ENCODE data around the gene SCUBE1. TPM values are rescaled to one million over a fixed set of nuclear protein-coding genes. Genes with fewer than 3 reads are reported as not detected.

Gene SCUBE1
- total RNA-seq, 2 donors from 2014 or later = 3.8 to 5.8 TPM

DNA sequence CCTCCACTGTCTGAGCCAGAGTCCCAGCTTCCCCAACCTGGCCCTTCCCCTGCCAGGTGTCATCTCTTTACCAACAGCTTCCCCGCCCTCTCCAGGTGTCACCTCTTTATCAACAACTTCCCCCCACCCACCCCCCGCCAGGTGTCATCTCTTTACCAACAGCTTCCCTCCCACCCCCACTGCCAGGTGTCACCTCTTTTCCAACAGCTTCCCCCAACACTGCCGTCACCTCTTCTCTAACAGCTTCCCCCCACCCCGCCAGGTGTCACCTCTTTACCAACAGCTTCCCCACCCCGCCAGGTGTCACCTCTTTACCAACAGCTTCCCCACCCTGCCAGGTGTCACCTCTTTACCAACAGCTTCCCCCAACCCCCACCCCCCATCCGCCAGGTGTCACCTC is 126.4 kb downstream of the SCUBE1 start:
- no peak for DNase-seq
- intact Hi-C loops (cut with DNase I, micrococcal nuclease) = no loop called here
- ATAC-seq = no peak

DNA sequence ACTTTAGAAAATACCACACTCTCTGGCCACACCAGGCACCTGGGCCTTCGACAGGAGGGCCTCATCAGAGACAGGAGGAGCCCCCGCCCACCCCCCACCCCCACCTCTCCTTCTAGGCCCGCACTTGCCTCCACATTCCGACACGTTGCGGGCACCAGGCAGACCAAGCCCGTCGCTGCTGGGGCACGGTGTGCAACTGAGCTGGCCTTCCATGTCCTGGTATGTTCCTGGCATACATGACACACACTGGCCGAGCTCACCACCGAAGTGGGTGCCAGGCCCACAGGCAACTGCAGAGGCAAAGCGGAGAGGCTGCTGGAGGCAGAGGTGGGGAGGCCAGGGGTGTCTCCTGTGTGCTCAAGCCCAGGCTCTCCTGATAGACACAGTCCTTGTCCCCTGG is 129.2 kb downstream of the SCUBE1 start:
- intact Hi-C loops (cut with DNase I, micrococcal nuclease) = no loop called here
- ATAC-seq (no peak), DNase-seq (no peak)

DNA sequence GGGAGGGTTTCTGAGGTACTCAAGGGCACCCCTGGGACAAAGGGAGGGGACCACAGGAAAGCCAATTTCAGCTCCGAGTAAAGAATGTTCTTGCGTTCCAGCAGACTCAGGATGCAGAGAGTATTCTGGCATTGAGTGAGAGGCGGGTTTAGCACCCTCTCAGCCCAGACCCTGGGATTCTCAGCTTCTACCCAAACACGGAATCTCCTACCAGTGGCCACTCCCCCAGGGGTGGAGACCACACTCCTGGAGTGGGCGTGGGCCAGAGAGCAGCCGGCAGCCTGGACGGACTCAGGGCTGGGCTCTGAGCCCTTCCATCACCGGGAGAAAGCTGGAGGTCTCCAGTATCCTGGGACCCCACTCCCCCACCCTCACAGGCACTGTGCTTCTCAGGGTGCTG is 130.1 kb downstream of the SCUBE1 start:
- intact Hi-C loops (cut with DNase I, micrococcal nuclease) = no loop called here
- no peak for DNase-seq
- no peak for ATAC-seq

DNA sequence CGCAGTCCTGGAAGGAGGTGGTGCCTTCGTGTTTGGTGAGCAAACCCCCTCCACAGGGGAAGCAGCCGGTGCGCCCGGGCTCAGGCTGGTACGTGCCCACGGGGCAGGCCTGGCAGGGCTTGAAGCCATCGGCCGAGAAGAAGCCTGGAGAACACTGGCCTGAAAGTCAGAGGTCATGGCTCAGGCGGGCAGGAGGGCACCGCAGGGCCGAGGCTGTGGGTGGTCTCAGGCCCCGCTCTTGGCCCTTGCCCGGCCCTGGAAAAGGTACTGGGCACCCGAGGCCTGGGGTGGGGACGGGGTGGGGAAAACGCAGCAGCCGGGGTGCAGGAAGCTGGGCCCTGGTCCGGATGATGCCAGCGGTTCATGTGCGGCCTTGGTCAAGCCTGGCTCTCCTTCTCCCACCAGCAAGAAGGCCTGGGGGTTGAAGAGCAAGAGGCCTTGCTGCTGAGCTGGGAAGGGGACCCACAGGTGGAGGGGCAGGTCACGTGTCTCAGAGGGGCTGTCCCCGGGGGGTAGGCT is 130.7 kb downstream of the SCUBE1 start:
- DNase-seq (no peak), ATAC-seq (no peak)
- intact Hi-C loops (cut with DNase I, micrococcal nuclease) = no loop called here

DNA sequence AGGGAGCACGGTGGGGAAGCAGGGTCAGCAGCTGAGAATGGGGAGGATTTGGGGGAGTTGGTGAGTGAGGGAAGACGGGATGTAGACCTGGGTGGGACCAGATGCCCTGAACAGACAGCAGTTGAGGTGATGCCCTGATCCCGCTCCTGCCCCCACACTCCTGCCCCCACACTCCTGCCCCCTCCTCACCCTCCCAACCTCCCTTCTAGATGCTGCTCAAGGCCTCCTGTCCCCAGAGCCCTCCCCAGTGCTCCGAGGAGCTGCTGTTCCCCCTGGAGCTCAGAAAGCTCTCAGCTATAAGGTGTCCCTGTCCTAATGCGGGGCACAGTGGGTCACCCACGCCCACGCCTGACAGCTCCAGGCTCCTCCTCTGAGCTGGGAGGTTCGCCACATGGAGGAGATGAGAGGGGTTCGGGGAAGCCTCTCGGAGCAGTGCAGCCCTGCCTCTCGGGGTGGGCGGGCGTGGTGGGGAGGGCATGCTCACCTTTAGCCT is 131.2 kb downstream of the SCUBE1 start:
- no peak for DNase-seq
- no peak for ATAC-seq
- intact Hi-C loops (cut with DNase I, micrococcal nuclease) = no loop called here

DNA sequence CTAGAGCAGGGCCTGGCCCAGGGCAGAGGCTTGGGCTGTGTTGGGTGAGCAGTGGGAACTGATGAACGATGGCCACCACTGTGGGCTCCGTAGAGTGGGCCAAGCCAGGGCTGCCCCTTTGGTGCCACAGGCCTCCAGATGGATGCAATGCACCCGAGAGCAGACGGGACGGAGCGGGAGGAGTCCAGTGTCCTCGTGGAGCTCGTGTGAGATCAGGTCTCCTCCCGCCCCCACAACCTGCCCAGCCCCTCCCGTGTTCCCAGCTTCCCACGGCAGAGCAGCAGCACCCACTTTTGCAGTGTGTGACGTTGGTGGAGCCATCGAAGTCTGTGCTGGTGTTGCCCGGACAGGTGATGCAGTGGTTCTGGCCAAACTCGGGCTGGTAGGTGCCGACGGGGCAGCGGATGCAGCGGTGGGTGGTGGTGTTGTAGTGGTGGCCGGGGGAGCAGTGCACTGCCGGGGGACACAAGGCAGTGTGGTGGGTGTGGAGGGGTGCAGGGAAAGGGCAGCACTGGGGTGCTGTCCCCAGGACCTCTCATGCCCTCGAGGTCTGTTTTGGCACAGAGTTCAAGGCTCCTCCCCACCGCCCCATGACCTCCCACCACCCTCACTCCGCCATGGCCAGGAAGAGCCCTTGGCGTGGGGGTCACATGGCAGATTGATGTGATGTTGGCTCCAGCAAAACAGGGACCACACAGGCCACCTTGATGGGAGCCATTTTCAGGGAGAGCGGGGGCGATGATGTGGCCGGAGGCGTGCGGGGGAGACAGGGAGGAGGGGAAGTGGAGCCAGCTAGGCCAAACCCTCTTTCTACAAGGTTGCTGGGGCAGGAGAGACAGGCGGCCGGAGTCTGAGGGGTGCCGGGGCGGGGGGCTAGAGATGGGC is 132.3 kb downstream of the SCUBE1 start:
- no peak for ATAC-seq
- DNase-seq = no peak
- intact Hi-C loops (cut with DNase I, micrococcal nuclease) = no loop called here

DNA sequence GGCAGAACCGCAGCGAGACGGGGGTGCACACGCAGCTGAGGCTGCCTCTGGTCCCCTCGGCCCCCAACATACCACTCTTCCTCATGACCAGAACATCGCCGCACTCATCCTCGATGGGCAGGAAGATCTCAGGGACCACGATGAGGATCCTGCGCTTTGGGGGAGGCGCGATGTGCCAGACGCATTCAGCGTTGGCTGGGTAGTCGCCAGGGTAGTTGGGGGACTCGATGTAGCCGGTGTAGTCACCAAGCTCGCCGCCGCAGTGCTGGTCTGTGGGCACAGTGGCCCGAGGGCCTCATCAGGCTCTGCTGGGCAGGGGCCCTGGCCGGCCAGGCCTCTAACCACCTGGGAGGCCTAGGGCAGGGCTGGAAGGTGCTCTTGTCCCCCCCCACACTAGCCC is 133.2 kb downstream of the SCUBE1 start:
- intact Hi-C loops (cut with DNase I, micrococcal nuclease) = no loop called here
- no peak for ATAC-seq
- DNase-seq = no peak

DNA sequence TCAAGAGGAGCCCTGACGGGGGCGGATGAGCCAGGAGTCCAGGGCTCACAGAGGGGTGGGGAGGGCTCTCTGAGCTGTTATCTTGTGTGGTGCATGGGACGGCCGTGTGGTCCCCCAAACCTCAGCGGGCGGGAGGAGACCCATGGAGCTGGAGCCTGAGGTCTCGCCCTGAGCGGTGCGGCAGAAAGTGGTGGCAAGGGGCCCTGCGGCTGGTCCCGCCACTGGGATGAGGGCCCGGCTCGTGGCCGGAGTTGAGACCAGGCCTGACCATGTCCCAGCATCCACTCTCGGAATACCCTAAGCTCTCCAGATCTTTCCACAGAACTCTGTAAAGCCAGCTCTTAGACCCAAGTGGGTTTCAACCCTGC is 133.7 kb downstream of the SCUBE1 start:
- intact Hi-C loops (cut with DNase I, micrococcal nuclease) = no loop called here
- DNase-seq (no peak), ATAC-seq (no peak)

DNA sequence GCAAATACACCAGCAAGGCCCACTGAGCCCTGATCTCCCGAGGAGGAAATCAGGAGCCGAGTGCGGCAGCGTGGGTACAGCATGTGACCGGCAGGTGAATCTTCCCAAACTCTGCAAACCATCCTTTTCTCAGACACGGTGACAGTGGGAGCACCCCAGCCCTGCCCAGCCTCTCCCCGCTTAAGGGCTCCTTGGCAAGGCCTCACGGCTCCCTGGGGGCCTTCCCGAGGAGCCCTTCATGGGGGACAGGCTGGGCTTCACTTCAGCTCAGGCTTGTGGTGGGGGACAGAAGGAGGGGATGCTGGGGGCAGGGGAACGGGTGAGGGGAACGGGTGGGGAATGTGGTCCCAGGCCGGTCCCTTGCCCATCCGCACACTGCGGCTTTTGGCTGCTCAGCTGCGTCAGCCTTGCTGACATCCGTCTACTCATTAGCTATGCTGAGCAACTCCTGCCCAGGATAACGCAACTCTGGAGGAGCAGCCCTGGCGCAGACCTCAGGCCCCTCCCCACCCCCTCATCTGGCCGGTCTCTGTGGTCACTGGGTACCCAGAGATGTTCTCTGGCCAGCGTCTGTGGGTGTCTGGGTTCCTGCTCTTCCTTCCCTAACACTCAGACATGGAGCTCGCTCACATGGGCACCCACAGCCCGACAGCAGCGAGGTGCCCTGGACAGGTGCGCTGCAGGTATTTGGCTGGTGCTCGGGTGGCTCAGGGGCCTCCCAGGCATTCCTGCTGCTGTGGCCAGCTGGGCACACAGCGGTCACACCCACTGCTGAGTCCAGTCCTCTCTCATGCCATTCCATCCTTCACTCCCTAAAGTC is 134.3 kb downstream of the SCUBE1 start:
- no peak for DNase-seq
- intact Hi-C loops (cut with DNase I, micrococcal nuclease) = no loop called here

DNA sequence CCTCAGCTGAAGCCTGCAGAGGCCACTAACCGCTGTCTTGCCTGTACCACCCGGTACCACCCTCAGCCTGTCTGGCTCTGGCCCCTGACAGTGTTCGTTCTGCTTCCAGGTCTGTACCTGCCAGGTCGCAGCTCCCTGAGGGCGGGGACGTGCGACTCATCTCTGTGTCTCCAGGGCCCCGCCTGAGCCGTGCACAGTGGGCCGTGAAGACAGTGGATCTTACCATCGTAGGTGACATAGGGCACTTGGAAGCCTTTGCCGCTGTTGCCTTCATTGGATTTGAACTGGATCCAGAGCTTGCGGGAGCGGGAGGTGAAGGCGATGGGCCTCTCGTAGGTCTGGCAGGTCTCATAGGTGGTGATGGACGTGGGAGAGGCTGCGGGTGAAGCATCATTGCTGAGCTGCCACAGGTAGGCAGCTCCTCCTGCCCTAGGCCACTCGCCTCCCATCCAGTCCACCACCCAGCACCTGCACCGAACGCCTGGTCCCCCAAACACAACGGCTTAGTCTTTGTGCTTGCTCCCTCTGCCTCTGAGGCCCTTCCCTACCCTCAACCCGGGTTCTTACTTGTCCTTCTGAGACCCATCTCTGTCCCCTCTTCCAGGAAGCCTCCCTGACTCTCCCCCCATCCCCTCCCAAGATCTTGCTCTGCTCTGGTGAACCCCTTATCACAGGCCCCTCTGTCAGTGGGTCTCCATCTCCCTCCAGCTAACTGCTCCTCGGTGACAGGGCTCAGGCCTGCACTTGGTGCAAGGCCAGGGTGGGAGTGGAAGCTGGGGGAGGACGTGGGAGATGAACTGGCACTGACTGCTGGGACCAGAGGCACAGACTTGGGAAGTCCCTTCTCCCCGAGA is 135.1 kb downstream of the SCUBE1 start:
- intact Hi-C loops (cut with DNase I, micrococcal nuclease) = no loop called here
- ATAC-seq (no peak), DNase-seq (no peak)

More for the DNA sequence above, 134.3 kb downstream of the SCUBE1 start:
- no peak for ATAC-seq

DNA sequence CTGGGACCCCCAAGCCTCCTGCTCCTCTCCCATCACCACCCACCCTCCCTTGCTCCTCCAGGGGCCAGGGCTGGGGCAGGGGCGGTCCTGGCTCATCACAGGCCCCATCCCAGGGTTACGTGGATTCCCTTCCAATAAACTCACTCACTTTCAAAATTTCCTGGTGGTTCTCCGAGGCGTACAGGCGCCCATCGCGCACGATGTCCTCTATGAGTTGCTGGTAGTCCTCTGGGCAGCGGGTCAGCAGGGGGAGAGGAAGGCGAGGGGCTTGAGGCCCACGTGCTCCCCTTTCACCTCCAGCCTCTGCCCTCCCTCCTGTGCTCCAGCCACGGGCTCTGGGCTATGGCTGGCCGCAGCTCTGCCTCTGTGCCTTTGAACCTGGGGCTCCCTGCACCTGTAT is 135.8 kb downstream of the SCUBE1 start:
- intact Hi-C loops (cut with DNase I, micrococcal nuclease) = no loop called here
- no peak for DNase-seq
- ATAC-seq = no peak

DNA sequence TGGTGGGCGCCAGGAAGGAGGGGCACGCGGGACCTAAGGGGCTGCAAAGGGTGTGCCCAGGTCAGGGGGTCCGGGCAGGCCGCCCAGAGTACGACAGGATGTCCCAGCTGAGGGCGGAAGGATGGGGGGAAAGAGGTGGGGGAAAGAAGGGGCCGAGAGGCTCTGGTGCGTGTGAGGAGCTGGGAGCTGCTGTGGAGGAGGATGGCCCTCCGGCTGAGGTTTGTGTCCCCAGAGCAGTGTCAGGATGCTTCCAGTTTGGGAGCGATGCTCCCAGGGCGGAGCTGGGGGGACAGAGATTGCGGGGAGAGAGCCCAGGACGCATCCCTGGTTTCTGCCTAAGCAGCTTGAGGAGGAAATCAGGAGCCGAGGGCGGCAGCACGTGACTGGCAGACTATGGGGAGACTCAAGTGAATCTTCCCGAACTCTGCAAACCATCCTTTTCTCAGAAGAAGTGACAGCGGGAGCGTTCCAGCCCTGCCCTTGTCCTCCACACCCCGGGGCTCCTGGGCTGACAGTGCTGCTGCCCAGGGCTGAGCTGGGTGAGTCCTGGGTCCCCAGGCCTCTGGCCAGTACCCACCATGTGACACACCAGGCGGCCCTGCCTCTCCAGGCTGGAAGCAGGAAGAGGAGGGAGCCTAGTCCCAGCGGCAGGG is 136.5 kb downstream of the SCUBE1 start:
- intact Hi-C loops (cut with DNase I, micrococcal nuclease) = no loop called here
- no peak for ATAC-seq

DNA sequence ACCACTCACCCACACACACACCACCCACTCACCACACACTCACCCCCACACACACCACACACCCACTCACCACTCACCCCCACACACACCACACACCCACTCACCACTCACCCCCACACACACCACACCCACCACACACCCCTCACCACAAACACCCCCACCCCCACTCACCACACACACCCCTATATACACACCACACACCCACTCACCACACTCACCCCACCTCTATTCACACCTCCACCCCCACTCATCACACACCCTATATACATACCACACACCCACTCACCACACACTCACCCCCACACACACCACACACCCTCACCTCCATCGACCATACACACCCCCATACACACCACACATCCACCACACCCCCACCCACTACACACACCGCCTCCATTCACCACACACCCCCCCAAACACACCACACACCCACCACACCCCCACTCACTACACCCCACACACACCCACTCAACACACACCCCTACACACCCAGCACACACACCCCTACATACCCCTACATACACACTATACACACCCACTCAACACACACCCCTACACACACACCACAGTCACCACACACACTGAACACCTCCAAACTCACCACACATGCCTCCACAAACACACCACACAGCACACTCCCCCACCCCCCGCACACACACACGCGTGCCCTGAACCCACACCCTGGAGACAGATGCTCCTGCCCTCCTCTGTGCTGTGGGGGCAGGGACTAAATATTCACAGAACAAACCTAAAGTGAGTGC is 137.2 kb downstream of the SCUBE1 start:
- ATAC-seq (no peak), DNase-seq (no peak)
- intact Hi-C loops (cut with DNase I, micrococcal nuclease) = no loop called here

More for the DNA sequence above, 136.5 kb downstream of the SCUBE1 start:
- DNase-seq = no peak

DNA sequence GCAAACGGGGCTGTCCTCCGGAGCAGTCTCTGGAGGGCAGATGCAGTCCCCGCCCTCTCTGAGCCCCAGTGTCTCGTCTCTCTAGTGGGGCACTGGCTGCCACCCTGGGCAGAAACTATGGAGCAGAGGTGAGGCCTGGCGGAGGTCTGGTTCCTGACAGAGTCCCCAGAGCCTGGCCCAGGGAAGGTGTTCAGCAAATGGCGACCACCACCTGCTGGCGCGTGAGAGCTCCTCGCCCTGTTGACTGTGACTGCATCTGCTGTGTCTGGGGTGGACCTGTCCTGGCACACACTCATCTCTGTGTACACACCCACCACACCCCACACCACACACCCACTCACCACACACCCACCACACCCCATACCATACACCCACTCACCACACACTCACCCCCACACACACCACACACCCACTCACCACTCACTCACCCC is 137.9 kb downstream of the SCUBE1 start:
- intact Hi-C loops (cut with DNase I, micrococcal nuclease) = no loop called here
- DNase-seq (no peak), ATAC-seq (peak; percentile 37)

DNA sequence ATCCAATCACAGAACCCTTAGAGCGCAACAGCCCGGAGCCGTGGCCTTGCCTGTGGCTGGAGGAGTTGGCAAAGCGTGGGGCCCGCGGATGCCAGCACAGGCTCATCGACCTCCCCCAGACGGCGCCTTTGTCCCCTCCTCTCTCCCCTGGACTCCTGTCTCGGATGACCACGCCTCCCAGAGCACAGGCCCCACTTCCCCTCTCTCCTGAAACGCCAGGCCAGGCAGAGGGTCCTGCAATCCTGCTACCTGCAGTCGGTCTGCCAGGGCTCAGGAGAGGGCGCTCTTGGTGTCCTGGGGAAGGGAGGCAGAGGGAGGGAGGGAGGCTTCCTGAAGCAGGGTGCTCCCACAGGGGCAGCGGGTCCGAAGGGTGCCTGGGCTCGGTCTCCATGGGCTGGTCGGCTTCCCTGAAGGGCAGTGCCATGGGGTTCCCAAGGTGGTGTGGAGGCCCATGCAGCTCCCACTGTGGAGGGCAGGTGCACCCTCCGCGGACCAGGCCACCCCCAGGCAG is 139.6 kb downstream of the SCUBE1 start:
- no peak for ATAC-seq
- DNase-seq = no peak
- intact Hi-C loops (cut with DNase I, micrococcal nuclease) = no loop called here

DNA sequence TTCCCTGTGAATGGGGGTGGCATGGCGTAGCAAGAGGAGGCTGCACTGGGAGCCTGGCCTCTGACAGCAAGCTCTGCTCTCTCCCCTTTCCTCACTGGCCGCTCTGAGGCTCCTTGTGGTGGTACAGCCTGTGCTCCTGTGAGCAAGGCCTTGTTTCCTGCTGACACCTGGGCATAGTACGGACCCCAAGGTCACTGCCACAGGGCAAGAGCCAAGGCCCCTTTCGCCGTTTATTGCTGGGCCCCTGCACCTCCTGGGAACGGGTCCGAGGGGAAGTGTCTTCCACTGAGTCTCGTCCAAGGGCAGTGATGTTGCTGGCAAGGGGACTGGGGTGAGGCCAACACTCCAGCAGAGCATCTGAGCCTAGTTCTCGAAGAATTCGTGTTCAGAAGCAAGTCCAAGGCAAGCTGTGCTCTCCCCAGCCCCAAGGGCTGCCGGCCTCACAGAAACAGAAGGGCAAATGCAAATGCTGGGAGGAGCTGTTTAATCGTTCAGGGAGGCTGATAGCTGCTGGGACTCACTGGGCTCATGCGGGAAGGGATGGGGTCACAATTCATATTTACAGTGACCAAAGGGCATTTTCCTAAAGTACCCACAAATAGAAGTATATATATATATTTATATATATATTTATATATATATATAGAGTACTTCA is 140.3 kb downstream of the SCUBE1 start:
- intact Hi-C loops (cut with DNase I, micrococcal nuclease) = no loop called here
- ATAC-seq = no peak

DNA sequence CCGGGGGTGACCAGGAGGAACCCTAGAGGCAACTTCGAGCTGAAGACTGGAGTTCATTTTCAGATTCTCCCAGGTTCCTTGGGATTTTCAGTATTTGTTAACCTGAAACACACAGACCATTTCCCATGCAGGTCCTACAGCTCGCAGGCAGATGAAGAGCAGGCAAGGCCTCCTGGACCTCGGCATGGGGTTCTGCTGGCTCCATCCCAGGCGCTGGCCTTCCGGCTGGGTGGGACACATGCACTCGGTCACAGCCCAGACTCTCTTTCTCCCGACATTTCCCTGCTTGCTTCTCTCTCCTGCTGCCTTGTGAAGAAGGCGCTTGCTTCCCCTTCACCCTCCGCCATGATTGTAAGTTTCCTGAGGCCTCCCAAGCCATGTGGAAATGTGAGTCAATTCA is 140.8 kb downstream of the SCUBE1 start:
- ATAC-seq (no peak), DNase-seq (no peak)
- intact Hi-C loops (cut with DNase I, micrococcal nuclease) = no loop called here

More for the DNA sequence above, 140.3 kb downstream of the SCUBE1 start:
- DNase-seq = no peak
